GM10266 (cell line): Measurements from ENCODE around the gene ATXN1.
"Not testable (repeated sequence)": the region's sequence is repeated elsewhere in the genome, so short reads cannot be mapped to it uniquely, and the experiment has no call there.

Source experiments
- DNase-seq: peaks from one replicate; pipeline ENCODE4 v3.0.0; 2012; ENCODE audit errors: extremely low spot score
- CTCF ChIP-seq: IDR thresholded peaks from 2 replicates; pipeline ENCODE4 v1.5.1; 2012; ENCODE audit warnings: mild to moderate bottlenecking, low read depth; ENCODE audit not compliant: control insufficient read depth, insufficient read depth; ENCODE audit errors: missing control alignments

The ATXN1 gene

GRCh38 chr6:16793828-16794412 lies 32.7 kb upstream of the ATXN1 start:
- no peak for TF ChIP-seq CTCF
- DNase-seq = no peak

- TF ChIP-seq CTCF = no peak
- DNase-seq = no peak
Observed at GRCh38 chr6:16789329-16790038, 28.2 kb upstream of the ATXN1 start.

- no peak for TF ChIP-seq CTCF
- no peak for DNase-seq
Observed at GRCh38 chr6:16787128-16787682, 25.9 kb upstream of the ATXN1 start.

- TF ChIP-seq CTCF = no peak
- DNase-seq = no peak
Observed at GRCh38 chr6:16785496-16785895, 24.2 kb upstream of the ATXN1 start.

GRCh38 chr6:16784957-16785356 lies 23.7 kb upstream of the ATXN1 start:
- not testable (repeated sequence) for DNase-seq

- no peak for TF ChIP-seq CTCF
- DNase-seq = no peak
Observed at GRCh38 chr6:16783952-16784565, 22.8 kb upstream of the ATXN1 start.

GRCh38 chr6:16783509-16783908 lies 22.2 kb upstream of the ATXN1 start:
- DNase-seq = no peak
- TF ChIP-seq CTCF = no peak
